CD8-positive, alpha-beta memory T cell (primary cell): Measurements from ENCODE around the gene SPATS2. TPM values are rescaled to one million over a fixed set of nuclear protein-coding genes. Genes with fewer than 3 reads are reported as not detected.
"Not testable (repeated sequence)": the region's sequence is repeated elsewhere in the genome, so short reads cannot be mapped to it uniquely, and the experiment has no call there.

Experiments
- CTCF ChIA-PET: fragments of 350-600 bp; sonication (Branson Sonifier 250); formaldehyde crosslinking; loops from one replicate; lab custom pipeline; 2021; ENCODE audit warnings: antibody characterized with exemption; lab: Charles Lee
- POLR2A ChIA-PET: fragments of 350-600 bp; sonication (Branson Sonifier 250); formaldehyde crosslinking; loops from one replicate; lab custom pipeline; 2021; ENCODE audit warnings: antibody characterized with exemption; lab: Charles Lee
- DNase-seq, 5 donors: peaks; one replicate each; pipeline versions ENCODE4 v3.0.0 to v3.0.0-alpha.2; 2020 to 2022; ENCODE audit warnings: mixed read lengths in 1 of 5
- H3K27ac ChIP-seq: one replicate; pipeline ENCODE4 v1.7.0; 2013; ENCODE audit warnings: low read depth, mild to moderate bottlenecking, low read length, moderate library complexity
- H3K27me3 ChIP-seq: 2 replicates; pipeline ENCODE4 v1.7.0; 2013; ENCODE audit warnings: low read length, mild to moderate bottlenecking; ENCODE audit not compliant: insufficient read depth, poor library complexity, severe bottlenecking
- H3K36me3 ChIP-seq: 2 replicates; pipeline ENCODE4 v1.7.0; 2013; ENCODE audit warnings: mild to moderate bottlenecking, low read length, moderate library complexity; ENCODE audit not compliant: insufficient read depth
- H3K4me1 ChIP-seq: 2 replicates; pipeline ENCODE4 v1.7.0; 2013; ENCODE audit warnings: mild to moderate bottlenecking, low read length, moderate library complexity; ENCODE audit not compliant: insufficient read depth
- H3K4me3 ChIP-seq: 2 replicates; pipeline ENCODE4 v1.7.0; 2013; ENCODE audit warnings: mild to moderate bottlenecking, low read length
- H3K9me3 ChIP-seq: 2 replicates; pipeline ENCODE4 v1.7.0; 2013; ENCODE audit warnings: mild to moderate bottlenecking, low read length
- H3K27ac Mint-ChIP-seq, 8 donors: one replicate each; pipeline ENCODE4 v1.8.0; 2020 to 2021; ENCODE audit warnings: mixed read lengths in 8 of 8, mild to moderate bottlenecking in 6 of 8, inconsistent platforms in 3 of 8, moderate library complexity in 3 of 8
- H3K27me3 Mint-ChIP-seq, 2 donors: one replicate each; pipeline ENCODE4 v1.8.0; 2020 to 2021; ENCODE audit warnings: mixed read lengths in 2 of 2, mild to moderate bottlenecking in 1 of 2, moderate library complexity in 1 of 2
- H3K36me3 Mint-ChIP-seq, 3 donors: one replicate each; pipeline ENCODE4 v1.8.0; 2020 to 2021; ENCODE audit warnings: mixed read lengths in 3 of 3, inconsistent platforms in 1 of 3, mild to moderate bottlenecking in 1 of 3
- H3K4me1 Mint-ChIP-seq, 3 donors: one replicate each; pipeline ENCODE4 v1.8.0; 2020 to 2021; ENCODE audit warnings: mixed read lengths in 3 of 3, inconsistent platforms in 1 of 3, mild to moderate bottlenecking in 1 of 3
- H3K4me3 Mint-ChIP-seq, 7 donors: one replicate each; pipeline ENCODE4 v1.8.0; 2020 to 2021; ENCODE audit warnings: mixed read lengths in 7 of 7, mild to moderate bottlenecking in 6 of 7, moderate library complexity in 4 of 7, inconsistent platforms in 2 of 7
- H3K9me3 Mint-ChIP-seq, 5 donors: one replicate each; pipeline ENCODE4 v1.8.0; 2020 to 2022; ENCODE audit warnings: mixed read lengths in 5 of 5, mild to moderate bottlenecking in 3 of 5, moderate library complexity in 2 of 5, inconsistent platforms in 1 of 5
- polyA plus RNA-seq: library from polyadenylated mRNA; unstranded; fragments of 300-500 nt; fragmentation: Illumina TruSeq; gene quantifications from one replicate; pipeline ENCODE4 v1.2.3, GENCODE V29; 2021
- total RNA-seq, 2 experiments: library from RNA; stranded (reverse); gene quantifications; one replicate each; pipeline ENCODE4 v1.2.3, GENCODE V29; 2021

SPATS2 gene
- total and polyA plus RNA-seq, 3 experiments from 2014 or later: 7.6 to 9.4 (median 9.1) TPM

DNA sequence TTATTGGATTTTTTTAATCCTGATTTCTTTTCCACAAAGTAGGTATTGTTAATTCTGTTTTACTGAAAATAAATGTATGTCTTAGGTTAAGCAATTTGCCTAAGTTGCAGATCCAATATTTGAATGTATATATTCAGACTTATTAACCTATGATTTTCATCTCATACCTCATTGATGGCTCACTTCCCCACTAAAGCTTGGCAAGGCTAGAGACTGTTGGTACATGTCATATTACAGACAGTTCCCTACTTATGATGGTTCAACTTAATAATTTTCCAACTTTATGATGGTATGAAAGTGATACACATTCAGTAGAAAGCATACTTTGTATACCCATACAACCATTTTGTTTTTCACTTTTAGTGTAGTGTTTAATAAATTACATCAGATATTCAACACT lies 138.4 kb downstream of the SPATS2 start:
- H3K36me3 Mint-ChIP-seq: peaks cover 0 to 4% (median 0%) of the 10 kb centered on the region in 3 donors
- no peaks in the 10 kb centered on the region for H3K27me3 ChIP-seq
- no peak overlapping the region for H3K27ac ChIP-seq
- no peaks in the 10 kb centered on the region for H3K27me3 Mint-ChIP-seq
- ChIA-PET CTCF (interaction anchor here (1.5 to 1.8 kb wide), 2 partner anchors 147 to 158 kb away, joined by 5 to 7 read pairs; no protein-coding TSS in a partner anchor), POLR2A (no interaction called here)
- H3K4me1 Mint-ChIP-seq: no peaks in the 10 kb centered on the region
- no peak overlapping the region for H3K27ac Mint-ChIP-seq
- no peak for DNase-seq
- no peaks in the 10 kb centered on the region for H3K9me3 ChIP-seq
- no peaks in the 10 kb centered on the region for H3K36me3 ChIP-seq
- H3K4me1 ChIP-seq: peaks cover 5% of the 10 kb centered on the region
- no peak overlapping the region for H3K4me3 Mint-ChIP-seq
- no peaks in the 10 kb centered on the region for H3K9me3 Mint-ChIP-seq
- H3K4me3 ChIP-seq: no peak overlapping the region

DNA sequence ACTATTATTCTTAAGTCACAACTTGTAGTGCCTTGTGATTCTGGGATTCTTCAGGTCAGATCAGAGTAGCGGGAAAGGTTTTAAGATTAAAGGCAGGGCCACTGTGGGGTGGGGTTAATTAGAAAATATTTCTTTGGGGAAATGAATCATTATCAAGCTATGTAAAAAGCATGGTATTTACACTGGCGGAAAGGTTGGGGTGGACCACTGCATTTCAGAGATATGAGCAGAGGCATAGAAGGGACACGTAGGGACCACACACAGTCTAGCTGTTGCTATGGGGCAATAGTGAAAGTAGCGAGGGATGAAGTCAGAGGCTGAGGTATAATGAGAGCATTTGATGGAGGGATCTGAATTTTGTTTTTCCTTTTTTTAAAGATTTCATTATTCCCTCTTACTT lies 139.9 kb downstream of the SPATS2 start:
- H3K9me3 ChIP-seq: no peaks in the 10 kb centered on the region
- ChIA-PET POLR2A (no interaction called here), CTCF (no interaction called here)
- no peaks in the 10 kb centered on the region for H3K36me3 ChIP-seq
- H3K4me3 ChIP-seq: no peak overlapping the region
- peaks cover 3% of the 10 kb centered on the region for H3K4me1 ChIP-seq
- H3K27ac ChIP-seq: no peak overlapping the region
- no peak for DNase-seq
- H3K27me3 Mint-ChIP-seq: no peaks in the 10 kb centered on the region
- H3K4me1 Mint-ChIP-seq: no peaks in the 10 kb centered on the region
- no peaks in the 10 kb centered on the region for H3K9me3 Mint-ChIP-seq
- H3K27ac Mint-ChIP-seq: peak overlapping the region in 1 of 8 donors; percentile 8
- H3K36me3 Mint-ChIP-seq: peaks cover 0 to 4% (median 0%) of the 10 kb centered on the region in 3 donors
- no peak overlapping the region for H3K4me3 Mint-ChIP-seq
- no peaks in the 10 kb centered on the region for H3K27me3 ChIP-seq

DNA sequence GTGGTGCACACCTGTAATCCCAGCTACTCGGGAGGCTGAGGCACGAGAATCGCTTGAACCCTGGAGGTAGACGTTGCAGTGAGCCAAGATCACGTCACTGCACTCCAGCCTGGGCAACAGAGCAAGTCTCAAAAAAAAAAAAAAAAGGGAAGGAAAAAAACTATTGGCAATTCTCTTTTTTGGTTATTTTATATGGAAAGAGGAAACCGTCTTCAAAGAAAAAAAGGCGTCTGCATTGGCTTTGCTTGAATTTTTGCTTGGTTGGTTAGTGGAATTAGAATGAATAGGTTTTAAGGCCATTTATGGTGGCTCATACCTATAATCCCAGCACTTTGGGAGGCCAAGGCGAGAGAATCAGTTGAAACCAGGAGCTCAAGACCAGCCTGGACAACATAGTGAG lies 142.4 kb downstream of the SPATS2 start:
- not testable (repeated sequence) for H3K4me3 Mint-ChIP-seq, H3K9me3 Mint-ChIP-seq, DNase-seq, H3K36me3 Mint-ChIP-seq, H3K9me3 ChIP-seq, H3K27ac ChIP-seq, H3K4me1 Mint-ChIP-seq, H3K4me1 ChIP-seq, H3K4me3 ChIP-seq, H3K27me3 ChIP-seq, H3K36me3 ChIP-seq, H3K27ac Mint-ChIP-seq, H3K27me3 Mint-ChIP-seq
- POLR2A ChIA-PET: interaction anchor here (1.0 kb wide), 1 partner anchor 187 kb away, joined by 3 read pairs; the partner anchor contains the start of gene TROAP
- CTCF ChIA-PET: interaction anchor here (1.6 to 11.9 kb wide), 3 partner anchors 143 to 163 kb away, joined by 4 to 172 read pairs (median 6); partner anchors contain the start of genes DNAJC22 and SPATS2

DNA sequence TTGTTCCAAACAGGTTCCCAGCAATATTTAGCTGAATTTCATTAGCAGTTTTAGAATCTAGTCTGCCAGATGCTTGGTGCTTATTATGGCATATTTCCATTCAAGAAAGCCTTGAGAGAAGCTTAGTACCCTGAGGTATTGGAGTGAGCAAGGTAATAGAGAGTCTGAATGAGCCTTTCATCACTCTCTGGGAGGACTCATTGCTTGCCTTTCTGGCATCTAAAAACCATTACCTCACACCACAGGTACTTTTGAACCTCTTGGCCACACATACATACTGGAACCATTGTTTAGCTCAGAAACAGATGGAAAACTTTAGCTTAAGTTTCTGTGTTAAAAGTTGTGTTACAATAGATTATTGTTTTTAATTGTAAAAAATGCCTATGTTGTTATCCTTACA lies 144.1 kb downstream of the SPATS2 start:
- DNase-seq: no peak
- no peak overlapping the region for H3K27ac Mint-ChIP-seq
- no peaks in the 10 kb centered on the region for H3K9me3 Mint-ChIP-seq
- no peaks in the 10 kb centered on the region for H3K9me3 ChIP-seq
- no peaks in the 10 kb centered on the region for H3K4me1 ChIP-seq
- ChIA-PET POLR2A (no interaction called here), CTCF (interaction anchor here (1.1 to 11.9 kb wide), 4 partner anchors 151 to 223 kb away, joined by 3 to 172 read pairs (median 3); partner anchors contain the start of gene DNAJC22)
- no peaks in the 10 kb centered on the region for H3K27me3 ChIP-seq
- no peak overlapping the region for H3K27ac ChIP-seq
- no peak overlapping the region for H3K4me3 ChIP-seq
- H3K36me3 Mint-ChIP-seq: no peaks in the 10 kb centered on the region
- no peaks in the 10 kb centered on the region for H3K36me3 ChIP-seq
- H3K27me3 Mint-ChIP-seq: no peaks in the 10 kb centered on the region
- H3K4me3 Mint-ChIP-seq: no peak overlapping the region
- no peaks in the 10 kb centered on the region for H3K4me1 Mint-ChIP-seq

DNA sequence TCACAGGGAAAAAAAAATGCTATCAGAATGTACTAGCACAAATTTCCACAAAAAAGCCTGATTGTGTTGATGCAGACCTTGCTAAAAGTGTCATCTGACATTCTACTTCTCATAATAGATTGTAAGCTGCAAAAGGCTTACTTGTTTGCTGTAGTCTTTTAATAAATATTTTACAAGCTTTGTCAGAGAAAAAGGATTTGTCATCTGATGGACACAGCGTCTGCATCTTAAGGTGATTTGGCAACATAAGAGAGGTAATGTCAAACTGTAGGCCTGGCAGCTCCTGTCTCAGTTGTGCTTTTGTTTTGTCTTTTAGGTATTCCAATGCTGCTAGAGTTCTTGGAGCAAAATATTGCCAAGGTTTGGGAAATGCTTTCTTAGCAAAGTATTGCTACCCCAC lies 145.3 kb downstream of the SPATS2 start:
- ChIA-PET CTCF (interaction anchor here (0.5 to 11.9 kb wide), 6 partner anchors 48 to 296 kb away, joined by 3 to 172 read pairs (median 3); partner anchors contain the start of gene SPATS2), POLR2A (no interaction called here)
- Histone ChIP-seq H3K36me3 (no peaks in the 10 kb centered on the region), H3K9me3 (no peaks in the 10 kb centered on the region), H3K27ac (no peak overlapping the region), H3K27me3 (no peaks in the 10 kb centered on the region), H3K4me3 (no peak overlapping the region), H3K4me1 (no peaks in the 10 kb centered on the region)
- Mint-ChIP-seq H3K27ac (no peak overlapping the region), H3K36me3 (no peaks in the 10 kb centered on the region), H3K4me1 (no peaks in the 10 kb centered on the region), H3K9me3 (no peaks in the 10 kb centered on the region), H3K27me3 (no peaks in the 10 kb centered on the region), H3K4me3 (no peak overlapping the region)
- no peak for DNase-seq

DNA sequence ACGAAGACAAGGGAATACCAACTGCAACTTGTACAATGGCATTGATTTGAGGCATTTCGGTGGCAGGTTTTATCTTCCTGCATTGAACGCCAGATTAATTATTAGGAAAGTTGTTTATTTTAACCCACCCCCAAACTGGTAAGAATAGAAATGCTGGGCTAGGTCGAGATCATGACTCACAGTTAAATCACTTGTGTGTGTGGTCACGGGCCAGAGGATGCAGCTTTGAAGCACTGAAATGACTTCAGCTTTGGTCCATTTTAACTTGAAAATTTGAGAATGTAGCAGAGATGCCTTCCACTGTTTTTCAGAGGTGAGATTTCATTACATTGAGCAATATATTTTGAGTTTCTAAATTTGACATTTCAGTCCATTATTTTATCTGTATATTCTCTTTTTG lies 148.0 kb downstream of the SPATS2 start:
- no peak for DNase-seq
- Histone ChIP-seq H3K9me3 (no peaks in the 10 kb centered on the region), H3K4me1 (no peaks in the 10 kb centered on the region), H3K4me3 (no peak overlapping the region), H3K36me3 (no peaks in the 10 kb centered on the region), H3K27ac (no peak overlapping the region), H3K27me3 (no peaks in the 10 kb centered on the region)
- POLR2A ChIA-PET: no interaction called here
- CTCF ChIA-PET: interaction anchor here (0.7 to 11.9 kb wide), 9 partner anchors 66 to 227 kb away, joined by 3 to 172 read pairs (median 8); partner anchors contain the start of genes PRPF40B and SPATS2
- no peaks in the 10 kb centered on the region for H3K9me3 Mint-ChIP-seq
- no peaks in the 10 kb centered on the region for H3K36me3 Mint-ChIP-seq
- H3K4me1 Mint-ChIP-seq: no peaks in the 10 kb centered on the region
- H3K4me3 Mint-ChIP-seq: no peak overlapping the region
- H3K27ac Mint-ChIP-seq: no peak overlapping the region
- H3K27me3 Mint-ChIP-seq: no peaks in the 10 kb centered on the region

DNA sequence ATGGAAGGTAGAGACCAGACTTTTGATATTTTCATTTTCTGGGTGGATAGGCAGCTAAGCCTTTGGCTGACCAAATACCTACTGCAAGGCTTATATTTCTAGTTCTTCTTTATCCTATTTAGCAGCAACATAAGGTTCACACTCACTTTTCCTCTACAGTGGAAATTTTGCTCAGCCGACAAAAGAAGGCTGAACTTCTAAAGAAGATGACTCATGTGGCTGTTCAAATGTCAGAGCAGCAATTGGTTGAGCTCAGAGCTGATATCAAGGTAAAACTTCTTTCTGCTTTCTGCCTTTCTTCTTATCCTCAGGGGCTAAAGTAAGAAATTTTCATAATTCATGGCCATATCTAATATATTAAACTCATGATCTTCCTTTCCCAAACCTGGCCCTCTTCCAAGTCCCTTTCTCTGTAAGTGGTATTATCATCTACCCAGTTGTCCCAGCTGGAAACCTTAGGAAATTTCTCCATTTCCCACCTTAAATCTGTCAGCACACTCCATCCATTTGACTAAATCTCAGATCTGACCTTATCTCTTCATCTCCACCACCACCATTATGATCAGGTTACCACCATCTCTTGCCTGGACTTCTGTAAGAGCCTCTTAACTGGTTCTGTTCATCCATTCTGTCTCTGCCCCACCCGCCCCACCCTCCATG lies 151.8 kb downstream of the SPATS2 start:
- ChIA-PET CTCF (interaction anchor here (11.9 kb wide), 1 partner anchor 159 kb away, joined by 172 read pairs; no protein-coding TSS in a partner anchor), POLR2A (no interaction called here)
- peaks cover 0 to 4% (median 0%) of the 10 kb centered on the region in 3 donors for H3K36me3 Mint-ChIP-seq
- no peaks in the 10 kb centered on the region for H3K27me3 ChIP-seq
- no peaks in the 10 kb centered on the region for H3K4me1 ChIP-seq
- no peak overlapping the region for H3K27ac ChIP-seq
- H3K4me1 Mint-ChIP-seq: no peaks in the 10 kb centered on the region
- DNase-seq: no peak
- no peak overlapping the region for H3K4me3 Mint-ChIP-seq
- H3K27ac Mint-ChIP-seq: no peak overlapping the region
- H3K27me3 Mint-ChIP-seq: no peaks in the 10 kb centered on the region
- H3K9me3 ChIP-seq: no peaks in the 10 kb centered on the region
- H3K9me3 Mint-ChIP-seq: no peaks in the 10 kb centered on the region
- H3K36me3 ChIP-seq: no peaks in the 10 kb centered on the region
- no peak overlapping the region for H3K4me3 ChIP-seq

DNA sequence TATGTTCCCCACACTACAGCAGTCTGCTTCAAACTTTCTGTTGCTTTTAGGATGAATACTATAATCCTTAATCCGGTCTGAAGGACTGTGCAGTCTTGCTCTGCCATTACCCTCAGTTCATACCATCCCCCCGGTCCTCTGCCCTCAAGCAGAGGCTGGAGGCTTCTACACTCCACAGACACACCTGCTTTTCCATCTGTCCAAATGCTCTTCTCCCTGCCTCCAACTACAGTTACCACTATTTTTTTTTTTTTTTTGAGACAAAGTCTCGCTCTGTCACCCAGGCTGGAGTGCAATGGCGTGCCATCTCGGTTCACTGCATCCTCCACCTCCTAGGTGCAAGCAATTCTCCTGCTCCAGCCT lies 152.3 kb downstream of the SPATS2 start:
- no peaks in the 10 kb centered on the region for H3K4me1 Mint-ChIP-seq
- Histone ChIP-seq H3K27me3 (no peaks in the 10 kb centered on the region), H3K27ac (no peak overlapping the region), H3K9me3 (no peaks in the 10 kb centered on the region), H3K4me3 (no peak overlapping the region), H3K4me1 (no peaks in the 10 kb centered on the region), H3K36me3 (no peaks in the 10 kb centered on the region)
- no peaks in the 10 kb centered on the region for H3K9me3 Mint-ChIP-seq
- H3K4me3 Mint-ChIP-seq: peak overlapping the region in 1 of 7 donors; percentile 46
- CTCF ChIA-PET: interaction anchor here (0.7 to 11.9 kb wide), 2 partner anchors 155 to 159 kb away, joined by 3 to 172 read pairs; no protein-coding TSS in a partner anchor
- POLR2A ChIA-PET: no interaction called here
- DNase-seq: no peak
- no peak overlapping the region for H3K27ac Mint-ChIP-seq
- H3K36me3 Mint-ChIP-seq: peaks cover 0 to 5% (median 0%) of the 10 kb centered on the region in 3 donors
- H3K27me3 Mint-ChIP-seq: no peaks in the 10 kb centered on the region
